H1 (cell line): ENCODE measurements around the gene MTIF3. TPM values are rescaled to one million over a fixed set of nuclear protein-coding genes. Genes with fewer than 3 reads are reported as not detected.

Experiments used
- ASH2L ChIP-seq: fragments of 200-600, 300-600 bp; sonication (generic); IDR thresholded peaks from one replicate; pipeline ENCODE4 v1.7.1; 2017; ENCODE audit warnings: low read length
- polyA plus RNA-seq, 7 experiments: library from polyadenylated mRNA; depleted of rRNA in 3 of 7; stranded (reverse) in 5 of 7; unstranded in 2 of 7; fragments of >200 nt in 5 of 7; fragments of 200-250 nt in 2 of 7; gene quantifications; 1 replicate in 5 of 7; 2 replicates in 1 of 7; 4 replicates in 1 of 7; pipeline versions ENCODE4 v1.2.1 to v1.2.3, GENCODE V29; 2011 to 2013; ENCODE audit warnings: missing spikeins in 2 of 7, mixed read lengths in 2 of 7
- total RNA-seq: library from RNA; stranded (reverse); fragmentation: NEBNext Ultra II Directional; extraction: Animal tissue kit (Norgen Biotek cat#: 25700); gene quantifications from 2 replicates; pipeline ENCODE4 v1.2.1, GENCODE V29; 2021

MTIF3 gene
- total and polyA plus RNA-seq, 2 of the 8 experiments (the other 6 are each of a cell fraction or from before 2014, with no cell fraction given), result 29.4 to 36.4 TPM

- no peak for TF ChIP-seq ASH2L
Observed at GRCh38 chr13:27437126-27437525, 13.2 kb downstream of the MTIF3 start (continued).
